OCI-LY1 (cell line): ENCODE data around the gene B3GAT1.

Experiments used
- EZH2 ChIP-seq: fragments of 200-600 bp; sonication (generic), shearing (Covaris generic); IDR thresholded peaks from 2 replicates; pipeline ENCODE4 v1.8.0; 2017; ENCODE audit warnings: borderline replicate concordance, mixed run types, mild to moderate bottlenecking, antibody characterized with exemption, low read length, moderate library complexity, mixed read lengths
- TF ChIP-seq, protein P1 (sequence below): fragments of 200-600 bp; sonication (generic), shearing (Covaris generic); IDR thresholded peaks from 2 replicates; pipeline ENCODE4 v1.5.1; 2017; ENCODE audit warnings: mild to moderate bottlenecking, antibody characterized with exemption, low read length, moderate library complexity, mixed read lengths

- TF ChIP-seq, protein P1, sequence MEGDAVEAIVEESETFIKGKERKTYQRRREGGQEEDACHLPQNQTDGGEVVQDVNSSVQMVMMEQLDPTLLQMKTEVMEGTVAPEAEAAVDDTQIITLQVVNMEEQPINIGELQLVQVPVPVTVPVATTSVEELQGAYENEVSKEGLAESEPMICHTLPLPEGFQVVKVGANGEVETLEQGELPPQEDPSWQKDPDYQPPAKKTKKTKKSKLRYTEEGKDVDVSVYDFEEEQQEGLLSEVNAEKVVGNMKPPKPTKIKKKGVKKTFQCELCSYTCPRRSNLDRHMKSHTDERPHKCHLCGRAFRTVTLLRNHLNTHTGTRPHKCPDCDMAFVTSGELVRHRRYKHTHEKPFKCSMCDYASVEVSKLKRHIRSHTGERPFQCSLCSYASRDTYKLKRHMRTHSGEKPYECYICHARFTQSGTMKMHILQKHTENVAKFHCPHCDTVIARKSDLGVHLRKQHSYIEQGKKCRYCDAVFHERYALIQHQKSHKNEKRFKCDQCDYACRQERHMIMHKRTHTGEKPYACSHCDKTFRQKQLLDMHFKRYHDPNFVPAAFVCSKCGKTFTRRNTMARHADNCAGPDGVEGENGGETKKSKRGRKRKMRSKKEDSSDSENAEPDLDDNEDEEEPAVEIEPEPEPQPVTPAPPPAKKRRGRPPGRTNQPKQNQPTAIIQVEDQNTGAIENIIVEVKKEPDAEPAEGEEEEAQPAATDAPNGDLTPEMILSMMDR: no peak
- TF ChIP-seq EZH2: no peak
These were observed 26.8 kb upstream of the B3GAT1 start for GRCh38 chr11:134438542-134439537.
